Measurements from ENCODE around the gene MKI67.
"Not testable (repeated sequence)": the region's sequence is repeated elsewhere in the genome, so short reads cannot be mapped to it uniquely, and the experiment has no call there.

MKI67 gene

DNA sequence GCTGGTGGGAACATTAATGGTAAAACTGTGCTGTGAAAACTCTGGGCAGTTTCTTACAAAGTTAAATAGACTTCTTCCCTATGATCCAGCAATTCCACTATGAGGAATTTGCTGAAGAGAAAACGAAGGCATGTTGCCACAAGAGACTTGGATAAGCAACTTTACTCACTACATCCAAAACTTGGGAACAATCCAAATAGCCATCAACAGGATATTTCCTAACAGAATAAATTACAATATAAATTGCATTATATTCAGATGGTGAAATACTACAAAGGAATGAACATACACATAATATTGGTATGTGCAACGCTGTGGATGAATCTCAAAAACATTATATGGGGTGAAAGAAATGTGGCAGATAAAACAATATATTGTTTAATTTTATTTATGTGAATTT, 21.4 kb upstream of the MKI67 start:
- no peak for FAIRE-seq

DNA sequence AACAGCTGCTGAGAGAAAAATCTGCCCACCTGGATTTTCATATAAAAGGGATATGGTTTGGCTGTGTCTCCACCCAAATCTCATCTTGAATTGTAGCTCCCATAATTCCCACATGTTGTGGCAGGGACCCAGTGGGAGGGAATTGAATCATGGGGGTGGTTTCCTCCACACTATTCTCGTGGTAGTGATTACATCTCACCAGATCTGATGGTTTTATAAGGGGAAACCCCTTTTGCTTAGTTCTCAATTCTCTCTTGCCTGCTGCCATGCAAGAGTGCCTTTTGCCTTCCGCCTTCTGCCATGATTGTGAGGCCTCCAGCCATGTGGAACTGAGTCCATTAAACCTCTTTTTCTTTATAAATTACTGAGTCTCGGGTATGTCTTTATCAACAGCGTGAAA, 20.8 kb upstream of the MKI67 start:
- no peak for FAIRE-seq

DNA sequence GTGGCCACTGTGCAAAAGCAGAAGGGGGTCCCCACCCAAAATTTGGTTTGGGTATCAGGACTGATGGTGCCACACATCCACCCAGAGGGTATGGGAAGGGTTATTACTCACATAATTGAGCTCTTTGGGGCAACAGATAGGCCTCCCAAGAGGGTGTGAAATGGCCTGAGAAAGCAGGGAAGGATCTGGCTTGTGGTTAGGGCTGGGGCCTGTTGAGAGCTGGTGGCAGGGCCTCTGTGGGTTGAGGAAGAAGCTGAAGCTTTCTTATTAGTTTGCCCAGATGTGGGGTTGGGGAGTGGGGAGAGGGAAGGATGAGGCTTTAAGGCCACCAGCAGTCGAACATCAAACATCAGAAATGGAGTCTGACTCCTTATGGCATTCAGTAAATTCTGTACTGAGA, 18.3 kb upstream of the MKI67 start:
- FAIRE-seq = no peak

DNA sequence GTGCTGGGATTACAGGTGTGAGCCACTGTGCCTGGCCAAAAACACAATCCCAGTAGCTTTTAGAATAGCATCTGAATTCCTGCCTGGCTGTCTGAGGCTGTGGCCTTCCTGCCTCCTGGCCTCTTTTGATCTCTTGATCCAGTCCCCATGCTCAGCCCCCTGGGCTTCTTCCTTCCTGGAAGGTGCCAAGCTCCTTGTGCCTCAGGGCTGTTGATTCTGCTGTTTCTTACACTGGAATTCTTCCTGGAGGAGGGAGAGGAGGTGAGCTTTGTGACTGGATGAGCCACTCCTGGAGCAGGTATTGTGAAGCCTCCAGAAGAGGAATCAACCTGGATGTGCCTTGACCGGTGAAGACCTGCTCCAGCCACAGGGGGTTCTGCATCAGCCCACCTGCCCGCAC, 17.3 kb upstream of the MKI67 start:
- FAIRE-seq = no peak

DNA sequence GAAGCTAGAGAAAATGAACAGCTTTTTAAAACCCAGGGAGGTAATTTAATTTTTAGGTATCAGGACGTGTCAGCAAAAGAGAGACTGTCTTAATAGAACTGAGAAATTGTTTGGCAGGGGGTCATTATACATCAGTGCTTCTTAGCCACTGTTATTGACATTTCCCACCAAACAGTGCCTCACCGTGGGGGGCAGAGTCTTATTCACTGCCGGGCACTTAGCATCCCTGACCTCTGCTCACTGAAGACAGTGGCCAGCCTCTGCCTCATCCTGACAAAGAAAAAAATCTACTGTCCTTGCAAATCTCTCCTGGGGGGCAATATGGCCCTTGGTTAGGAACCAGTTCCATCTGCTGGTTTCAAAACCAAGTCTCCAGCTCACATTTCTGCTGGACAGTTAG, 14.2 kb upstream of the MKI67 start:
- FAIRE-seq = no peak

DNA sequence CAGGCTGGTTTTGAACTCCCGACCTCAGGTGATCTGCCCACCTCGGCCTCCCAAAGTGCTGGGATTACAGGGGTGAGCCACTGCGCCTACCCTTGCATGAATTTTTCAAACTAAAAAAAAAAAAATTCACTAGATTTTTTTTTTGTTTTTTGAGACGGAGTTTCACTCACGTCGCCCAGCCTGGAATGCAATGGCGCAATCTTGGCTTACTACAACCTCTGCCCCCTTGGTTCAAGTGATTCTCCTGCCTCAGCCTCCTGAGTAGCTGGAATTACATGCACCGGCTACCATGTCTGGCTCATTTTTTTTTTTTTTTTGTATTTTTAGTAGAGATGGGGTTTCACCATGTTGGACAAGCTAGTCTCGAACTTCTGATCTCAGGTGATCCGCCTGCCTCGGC, 12.2 kb upstream of the MKI67 start:
- not testable (repeated sequence) for FAIRE-seq

DNA sequence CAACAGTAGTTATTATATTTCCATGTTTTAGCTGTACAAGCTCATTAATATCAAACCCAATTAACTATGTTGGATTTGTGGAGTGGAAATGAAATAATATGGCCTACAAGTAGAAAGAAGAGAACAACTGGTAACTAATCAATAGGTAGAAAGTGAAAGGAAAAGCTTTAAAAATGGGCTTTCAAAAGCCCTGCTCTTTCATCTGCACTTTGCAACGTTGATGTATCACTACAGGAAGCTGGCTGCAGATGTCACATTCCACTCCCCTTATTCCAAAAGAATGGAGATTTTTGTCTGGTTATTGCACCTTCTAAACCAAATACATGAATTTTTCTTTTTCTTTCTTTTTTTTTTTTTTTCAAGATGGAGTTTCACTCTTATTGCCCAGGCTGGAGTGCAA, 11.7 kb upstream of the MKI67 start:
- no peak for FAIRE-seq

DNA sequence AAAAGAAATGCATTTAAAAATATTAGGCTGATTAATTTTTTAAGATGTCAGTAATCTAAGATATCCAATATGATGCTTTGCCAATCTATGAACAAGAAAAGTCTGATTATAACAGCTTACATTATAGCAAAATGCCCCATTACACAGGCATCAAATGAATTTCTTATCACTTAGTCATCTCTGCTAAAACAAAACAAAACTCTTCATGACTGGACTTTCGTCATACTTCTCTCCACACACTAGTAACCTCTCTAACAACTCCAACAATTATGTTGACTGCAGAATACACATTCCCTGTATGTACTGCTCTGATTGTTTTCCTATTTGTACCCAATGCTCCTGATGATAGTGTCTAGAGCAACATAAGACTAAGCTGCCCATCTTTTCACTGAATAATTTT, 3.8 kb upstream of the MKI67 start:
- peak; percentile 29 for FAIRE-seq

DNA sequence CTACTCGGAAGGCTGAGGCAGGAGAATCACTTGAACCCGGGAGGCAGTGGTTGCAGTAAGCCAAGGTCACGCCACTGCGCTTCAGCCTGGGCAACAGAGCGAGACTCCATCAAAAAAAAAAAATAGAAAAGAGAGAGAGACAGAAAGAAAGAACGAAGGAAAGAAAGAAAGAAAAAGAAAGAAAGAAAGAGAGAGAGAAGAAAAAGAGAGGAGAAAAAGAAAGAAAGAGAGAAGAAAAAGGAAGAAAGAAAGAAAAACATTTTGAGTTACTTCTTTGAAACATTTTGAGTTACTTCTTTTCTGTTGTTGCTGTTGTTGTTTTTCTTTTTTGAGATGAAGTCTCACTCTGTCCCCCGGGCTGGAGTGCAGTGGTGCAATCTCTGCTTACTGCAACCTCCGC, 2.4 kb upstream of the MKI67 start:
- no peak for FAIRE-seq

DNA sequence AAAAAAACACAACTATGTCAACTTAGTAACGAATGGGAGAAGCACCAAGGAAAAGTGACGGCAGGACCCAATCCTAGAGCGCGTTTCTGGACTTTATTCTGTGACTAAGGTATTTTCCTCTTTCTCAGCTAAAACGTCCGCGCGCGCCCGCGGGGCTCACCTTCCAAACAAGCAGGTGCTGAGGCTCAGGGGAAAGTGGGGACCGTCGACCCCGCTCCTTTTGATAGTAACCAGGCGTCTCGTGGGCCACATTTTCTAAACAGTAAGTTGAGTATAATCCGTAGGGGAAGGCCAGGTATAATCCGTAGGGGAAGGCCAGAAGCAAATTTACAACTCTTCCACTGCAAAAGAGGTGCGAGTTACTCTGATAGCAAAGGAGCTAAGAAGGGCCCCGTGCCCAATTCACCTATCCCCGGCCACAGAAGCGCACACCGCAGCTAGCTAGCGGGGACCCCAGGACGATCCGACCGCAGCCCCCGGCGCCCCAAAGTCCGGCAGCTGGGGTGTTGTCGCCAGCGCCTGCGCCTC, 743 bp downstream of the MKI67 start:
- no peak for FAIRE-seq

DNA sequence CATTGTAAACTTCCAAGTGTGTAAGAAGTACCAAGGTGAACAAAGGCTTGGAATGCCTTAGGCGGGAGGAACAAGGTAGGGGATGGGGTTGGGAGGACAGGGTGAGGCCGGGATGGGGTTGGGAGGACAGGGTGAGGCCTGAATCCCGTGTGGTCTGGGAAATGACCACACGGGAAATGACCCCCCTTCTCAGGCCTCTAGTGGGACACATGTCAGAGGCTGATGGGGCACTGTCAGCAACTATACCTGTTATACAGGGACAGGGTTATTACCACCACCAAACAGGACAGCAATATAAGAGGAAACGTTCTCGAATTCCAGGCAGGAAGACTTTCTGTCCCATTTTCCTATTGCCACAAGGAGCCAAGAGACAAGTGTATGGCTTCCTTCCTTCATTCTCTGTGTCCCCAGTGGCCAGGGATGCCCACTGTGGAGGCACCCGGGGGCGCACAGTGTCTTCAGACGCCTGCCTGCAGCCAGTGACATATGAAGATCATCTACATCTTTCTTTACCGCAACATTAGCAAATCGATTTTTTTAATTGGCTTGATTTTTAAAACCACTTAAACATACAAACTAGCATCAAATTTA, 1.3 kb downstream of the MKI67 start:
- no peak for FAIRE-seq

DNA sequence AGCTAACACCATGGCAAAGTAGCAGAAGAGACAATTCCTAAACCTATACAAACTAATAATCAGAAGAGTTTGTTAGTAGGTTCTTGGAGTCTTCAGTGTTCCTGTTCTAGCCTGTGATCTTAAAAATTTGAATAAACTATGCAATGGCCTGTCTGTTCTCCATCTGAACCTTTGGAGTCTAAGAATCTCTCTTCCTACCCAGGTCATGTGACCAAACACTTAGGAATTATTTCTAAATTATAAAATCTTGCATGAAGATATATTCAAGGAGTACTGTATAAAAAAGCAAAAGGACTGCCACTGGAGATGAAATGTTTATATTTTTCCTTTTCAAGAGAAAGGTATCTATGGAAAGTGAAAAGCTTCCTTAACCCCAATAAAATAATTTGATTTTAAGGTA, 2.4 kb downstream of the MKI67 start:
- no peak for FAIRE-seq

DNA sequence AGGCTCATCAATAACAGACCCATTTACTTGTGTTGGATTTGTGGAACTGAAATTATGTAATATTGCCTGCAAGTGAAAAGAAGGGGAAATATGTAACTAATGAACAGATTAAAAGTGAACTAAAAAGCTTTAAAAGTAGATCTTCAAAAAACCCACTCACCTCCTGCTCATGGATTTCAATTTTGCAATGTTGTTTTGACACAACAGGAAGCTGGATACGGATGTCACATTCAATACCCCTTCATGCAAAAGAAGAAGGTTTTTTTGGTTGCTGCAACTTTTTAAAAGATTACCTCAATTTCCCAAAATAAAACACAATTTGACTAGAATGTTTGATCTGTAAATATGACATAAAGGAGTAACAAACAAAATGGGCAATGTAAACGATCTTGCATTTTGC, 3.3 kb downstream of the MKI67 start:
- FAIRE-seq = no peak

DNA sequence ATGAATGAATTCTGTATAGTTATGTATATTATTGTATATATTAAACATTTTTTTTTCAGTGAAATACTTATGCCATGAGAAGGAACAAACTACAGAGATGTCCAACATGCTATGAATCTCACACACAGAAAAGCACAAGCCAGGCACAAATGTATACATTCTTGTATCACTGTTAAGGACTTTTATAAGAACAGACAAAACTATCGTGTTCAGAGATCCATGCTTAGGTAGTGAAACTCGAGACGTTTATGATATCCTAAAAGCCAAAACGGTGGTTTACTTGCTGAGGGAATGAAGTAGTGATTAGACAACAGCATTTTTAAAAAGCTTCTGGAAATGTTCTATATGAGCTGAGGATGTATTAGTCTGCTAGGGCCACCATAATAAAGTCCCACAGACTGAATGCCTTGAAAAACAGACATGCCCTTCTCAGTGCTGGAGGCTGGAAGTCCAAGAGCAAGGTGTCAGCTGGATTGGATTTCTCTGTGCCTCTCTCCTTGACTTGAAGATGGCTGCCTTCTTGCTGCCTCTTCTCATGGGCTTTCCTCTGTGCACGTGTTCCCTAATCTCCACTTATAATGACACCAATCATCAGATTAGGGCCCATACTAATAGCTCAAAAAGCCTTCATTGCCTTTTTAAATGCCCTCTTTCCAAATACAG, 4.3 kb downstream of the MKI67 start:
- no peak for FAIRE-seq

DNA sequence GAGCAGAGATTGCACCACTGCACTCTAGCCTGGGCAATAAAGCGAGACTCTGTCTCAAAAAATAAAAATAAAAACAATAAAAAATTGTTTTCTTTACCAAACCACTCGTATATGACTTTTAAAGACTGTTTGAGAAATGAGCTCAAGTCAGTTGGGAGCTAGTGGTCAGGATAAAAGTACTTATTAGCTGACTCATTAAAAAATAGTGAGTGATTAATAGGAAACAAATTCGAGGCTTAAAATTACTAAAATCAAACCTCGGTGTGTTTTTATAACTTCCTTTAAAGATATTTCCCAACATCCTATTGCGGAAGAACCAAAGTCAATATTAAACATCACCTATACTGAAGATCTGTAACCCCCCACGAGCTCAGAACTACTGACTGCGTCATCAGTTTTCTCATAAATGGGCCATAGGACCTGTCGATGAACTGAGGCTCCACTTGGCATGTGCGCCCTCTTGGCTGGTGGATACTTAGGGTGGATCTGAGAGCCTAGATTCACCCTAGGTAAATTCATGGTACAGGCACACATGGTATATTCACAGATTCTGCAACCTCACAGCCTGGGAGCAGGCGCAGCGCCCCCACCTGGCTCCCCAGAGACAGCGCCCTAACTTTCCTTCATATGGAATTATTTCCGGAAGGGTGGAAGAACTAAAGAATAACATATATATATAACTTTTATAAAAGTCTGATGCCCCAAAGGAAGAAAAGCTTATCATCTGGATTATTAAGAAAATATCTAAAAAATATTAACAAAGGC, 9.2 kb downstream of the MKI67 start:
- FAIRE-seq = no peak

DNA sequence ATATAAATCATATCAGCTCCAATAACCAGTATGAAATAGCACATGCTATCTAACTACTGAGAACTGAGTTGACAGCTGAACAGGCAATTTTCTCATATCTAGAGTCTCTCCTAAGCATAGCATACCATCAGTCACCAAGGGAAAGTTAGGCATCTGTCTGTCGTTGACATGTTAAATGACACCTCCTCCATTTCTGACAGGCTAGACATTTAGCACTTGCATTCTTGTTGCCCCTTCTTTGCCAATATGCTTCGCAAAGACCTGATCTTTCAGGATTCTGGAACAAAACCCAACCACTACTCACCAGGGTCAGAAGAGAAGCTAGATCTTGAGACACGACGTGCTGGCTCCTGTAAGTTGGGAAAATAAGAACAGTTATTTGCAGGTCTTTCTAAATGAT, 10.0 kb downstream of the MKI67 start:
- FAIRE-seq = no peak

DNA sequence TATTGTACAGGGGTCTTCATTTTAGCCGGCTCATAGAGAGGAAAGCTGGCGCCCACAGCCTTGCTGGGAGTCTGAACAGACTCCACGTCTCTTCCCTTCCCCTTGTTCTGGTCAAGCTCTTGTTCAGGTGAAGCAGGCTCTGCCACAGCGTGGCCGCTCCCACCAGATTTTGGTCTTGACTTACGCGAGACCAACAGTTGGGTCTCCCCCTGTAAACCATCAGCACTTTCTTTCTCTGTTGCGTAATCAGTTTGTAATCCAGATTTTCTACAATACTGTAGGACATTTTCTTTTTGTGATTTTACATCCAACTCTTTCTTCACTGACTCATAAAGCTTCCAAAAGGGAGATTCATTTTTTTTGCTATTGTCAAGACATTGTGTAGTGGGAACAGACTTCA, 10.9 kb downstream of the MKI67 start:
- FAIRE-seq = no peak

DNA sequence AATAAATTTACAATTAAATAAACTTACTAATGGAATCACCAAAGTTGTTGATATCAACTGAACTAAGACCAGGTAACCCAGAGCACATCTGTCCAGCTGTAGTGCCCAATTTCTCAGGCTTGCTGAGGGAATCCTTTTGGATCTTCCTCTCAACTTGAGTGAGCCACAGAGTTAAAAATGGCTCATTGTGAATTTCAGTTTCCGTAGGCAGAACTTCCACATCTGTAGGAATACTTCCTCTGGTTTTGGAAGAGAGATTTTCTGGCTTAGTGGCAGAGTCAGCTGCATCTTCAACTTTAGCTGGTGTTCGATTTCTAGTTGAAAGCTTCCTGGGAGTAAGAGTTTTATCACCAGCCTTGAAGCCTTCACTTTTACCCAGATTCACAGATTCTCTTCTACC, 11.3 kb downstream of the MKI67 start:
- FAIRE-seq = no peak

DNA sequence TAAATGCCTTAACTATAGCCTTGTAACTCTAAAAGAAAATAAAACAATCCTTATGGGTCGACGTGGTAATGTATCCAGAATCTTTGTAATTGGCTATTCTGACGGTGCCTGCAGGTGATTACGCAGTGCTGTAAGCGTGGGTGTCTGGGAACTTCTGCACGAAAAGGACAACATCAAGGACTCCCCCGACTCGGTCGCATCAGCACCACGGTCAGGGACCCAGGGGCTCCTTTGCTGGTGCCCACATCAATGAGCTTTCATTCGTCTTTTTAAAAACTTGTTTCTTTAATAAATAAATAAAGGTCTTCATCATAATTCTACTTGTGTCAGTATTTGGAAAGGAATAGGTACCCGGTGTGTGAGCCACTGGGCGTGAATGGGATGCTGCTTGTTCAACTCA, 13.2 kb downstream of the MKI67 start:
- no peak for FAIRE-seq

DNA sequence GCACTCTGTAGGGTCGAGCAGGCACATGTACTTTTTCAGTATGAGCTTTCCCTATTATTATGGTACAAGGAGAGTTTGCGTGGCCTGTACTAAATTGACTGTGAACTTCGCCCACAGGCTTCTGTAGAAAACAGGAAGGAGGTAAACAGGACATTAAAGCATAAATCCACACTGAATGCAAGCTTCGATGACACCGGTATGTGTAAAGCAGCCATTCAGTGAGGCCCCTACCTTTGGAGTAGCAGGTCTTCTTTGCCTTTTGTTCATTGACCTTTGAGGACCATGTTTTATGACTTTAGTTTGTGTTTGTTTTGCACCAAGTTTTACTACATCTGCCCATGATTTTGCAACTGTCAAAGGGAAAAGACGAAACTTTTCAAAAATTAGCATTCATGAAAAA, 14.5 kb downstream of the MKI67 start:
- FAIRE-seq = no peak

DNA sequence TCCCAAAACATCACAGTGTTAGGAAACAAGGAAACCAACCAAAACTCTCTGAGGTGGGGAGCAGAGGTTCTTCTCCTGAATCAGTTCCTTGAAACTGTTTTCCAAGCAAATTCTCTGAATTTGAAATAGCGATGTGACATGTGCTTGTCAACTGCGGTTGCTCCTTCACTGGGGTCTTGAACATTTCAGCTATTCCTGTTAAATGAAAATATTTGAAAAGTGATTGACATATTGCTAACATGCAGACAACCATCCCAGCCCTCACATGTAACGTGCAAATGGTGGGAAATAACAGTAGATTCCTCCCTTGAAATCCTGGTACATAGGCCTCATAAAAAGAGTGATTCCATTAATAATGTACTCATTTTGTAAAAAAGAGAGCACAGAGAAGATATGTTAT, 15.9 kb downstream of the MKI67 start:
- FAIRE-seq = no peak

DNA sequence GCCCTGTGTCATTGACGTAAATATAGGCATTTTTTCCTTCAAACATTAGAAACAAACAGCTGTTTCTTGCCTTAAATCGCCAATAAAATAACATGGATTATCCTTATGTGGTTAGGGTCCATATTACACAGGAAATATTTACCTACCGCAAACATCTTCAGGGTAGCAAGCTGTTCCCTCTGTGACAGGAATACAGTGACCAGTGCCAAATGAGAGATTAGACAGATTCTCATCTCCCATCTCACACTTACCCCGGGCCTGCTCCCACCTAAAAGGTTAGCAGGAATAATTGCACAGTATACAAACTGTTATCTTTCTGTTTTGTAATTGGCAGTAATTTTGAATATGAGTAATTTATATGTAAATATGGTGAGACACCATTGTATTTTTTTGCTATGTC, 16.5 kb downstream of the MKI67 start:
- FAIRE-seq = no peak

DNA sequence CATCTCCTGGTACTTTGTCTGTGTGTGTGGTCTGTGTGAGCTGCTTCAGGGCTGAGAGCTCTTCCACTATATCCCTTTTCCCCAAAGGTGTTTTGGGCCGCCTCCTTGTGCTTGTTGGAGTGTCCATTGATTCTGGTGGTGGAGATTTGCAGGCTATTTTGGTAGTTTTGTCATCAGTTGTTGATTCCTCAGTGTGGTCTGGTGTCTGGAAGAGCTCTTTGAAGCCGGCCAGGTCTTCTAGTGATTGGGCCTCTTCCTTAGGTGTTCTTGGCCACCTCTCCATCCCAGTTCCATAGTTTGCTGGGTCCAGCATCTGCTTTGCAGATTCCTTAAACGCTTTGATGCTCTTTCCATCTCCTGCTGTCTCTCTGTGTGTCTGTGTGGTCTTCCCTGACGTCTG, 20.8 kb downstream of the MKI67 start:
- no peak for FAIRE-seq

DNA sequence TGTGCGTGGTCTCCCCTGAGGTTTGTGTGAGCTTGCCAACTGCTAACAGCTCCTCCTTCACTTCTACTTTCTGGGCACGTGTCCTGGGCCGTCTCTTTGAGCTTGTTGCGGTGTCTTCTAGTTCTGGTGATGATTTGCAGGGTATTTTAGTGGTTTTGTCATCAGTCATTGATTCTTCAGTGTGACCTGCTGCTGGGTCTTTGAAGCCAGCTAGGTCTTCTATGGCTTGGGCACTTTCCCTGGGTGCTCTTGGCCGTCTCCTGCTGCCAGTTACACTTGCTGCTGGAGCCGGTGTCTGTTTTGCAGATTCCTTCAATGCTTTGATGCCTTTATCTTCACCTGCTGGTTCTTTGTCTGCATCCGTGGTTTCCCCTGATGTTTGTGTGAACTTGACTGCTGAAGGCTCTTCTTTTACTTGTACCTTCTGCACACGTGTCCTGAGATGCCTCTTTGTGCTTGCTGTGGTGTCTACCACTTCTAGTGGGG, 23.0 kb downstream of the MKI67 start:
- FAIRE-seq = no peak

Data from endometrium (tissue), 2 donors.